Large intestine (tissue), 3 donors: ENCODE data around the gene PPP1R18. TPM values are rescaled to one million over a fixed set of nuclear protein-coding genes. Genes with fewer than 3 reads are reported as not detected.

ENCODE experiments used
- DNase-seq, 2 donors: peaks; one replicate each; pipeline versions ENCODE4 v3.0.0 to v3.0.0-alpha.2; 2013
- H3K27ac ChIP-seq: one replicate; pipeline ENCODE4 v1.5.1; 2013; ENCODE audit warnings: low read length
- H3K27me3 ChIP-seq: 2 replicates; pipeline ENCODE4 v1.6.1; 2013; ENCODE audit warnings: low read length; ENCODE audit not compliant: control insufficient read depth, insufficient read depth
- H3K36me3 ChIP-seq: 2 replicates; pipeline ENCODE4 v1.6.1; 2013; ENCODE audit warnings: low read length; ENCODE audit not compliant: control insufficient read depth, insufficient read depth
- H3K4me1 ChIP-seq: one replicate; pipeline ENCODE4 v1.6.1; 2013; ENCODE audit warnings: low read length; ENCODE audit not compliant: control insufficient read depth, insufficient read depth
- H3K4me3 ChIP-seq: one replicate; pipeline ENCODE4 v1.5.1; 2013; ENCODE audit warnings: low read length
- H3K9me3 ChIP-seq: one replicate; pipeline ENCODE4 v1.6.1; 2013; ENCODE audit warnings: mild to moderate bottlenecking, low read depth, low read length, moderate library complexity; ENCODE audit not compliant: control insufficient read depth
- WGBS: methylation state at CpG from one replicate; pipeline ENCODE4 v1.1.5; 2013; ENCODE audit warnings: low lambda C conversion rate; ENCODE audit not compliant: insufficient coverage; 5-methylcytosine and 5-hydroxymethylcytosine counted together
- polyA plus RNA-seq: library from polyadenylated mRNA; unstranded; fragments of 120-200 nt; gene quantifications from one replicate; pipeline ENCODE4 v1.2.1, GENCODE V29; 2013

The PPP1R18 gene
- polyA plus RNA-seq, 1 donor: 23.0 TPM

DNA sequence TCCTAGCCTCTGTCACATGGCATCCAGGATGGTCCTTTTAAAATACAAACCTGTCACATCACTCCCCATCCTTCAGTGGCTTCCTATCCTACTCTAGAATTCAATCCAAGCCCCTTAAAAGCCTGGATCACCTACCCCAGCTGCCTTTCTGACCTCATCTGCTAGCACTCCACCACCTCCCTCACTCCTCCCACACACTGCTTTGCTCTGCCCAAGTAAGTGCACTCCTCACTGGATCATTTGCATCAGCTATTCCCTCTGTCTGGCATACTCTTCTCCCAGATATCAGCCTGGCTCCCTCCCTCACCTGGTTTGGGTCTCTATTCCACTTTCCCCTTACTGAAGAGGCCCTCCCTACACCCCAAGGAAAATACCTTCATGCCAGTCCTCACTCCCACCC, 29.0 kb downstream of the PPP1R18 start:
- Histone ChIP-seq H3K4me3 (no peak overlapping the region), H3K27me3 (no peaks in the 10 kb centered on the region), H3K4me1 (no peaks in the 10 kb centered on the region), H3K36me3 (peaks cover 87% of the 10 kb centered on the region), H3K9me3 (no peaks in the 10 kb centered on the region), H3K27ac (no peak overlapping the region)
- DNase-seq: no peak

DNA sequence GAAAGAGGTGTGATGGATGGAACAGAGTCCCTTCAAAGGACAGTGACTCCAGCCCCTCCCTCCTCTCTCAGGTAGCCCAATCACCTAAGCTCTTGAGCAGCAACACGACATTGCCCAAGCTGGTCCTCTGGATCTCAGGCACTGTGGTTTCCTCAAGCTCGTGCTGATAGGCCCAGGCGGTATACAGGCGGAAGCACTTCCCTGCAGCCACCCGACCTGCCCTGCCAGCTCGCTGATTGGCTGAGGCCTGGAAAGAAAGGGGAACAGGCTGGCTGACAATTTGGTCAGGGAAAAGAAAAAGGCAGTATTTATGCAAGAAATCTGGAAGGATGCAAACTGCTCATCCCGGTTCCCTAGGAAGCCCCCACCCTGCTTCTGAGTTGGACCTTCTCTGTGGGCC, 29.9 kb downstream of the PPP1R18 start:
- Histone ChIP-seq H3K27me3 (no peaks in the 10 kb centered on the region), H3K4me1 (no peaks in the 10 kb centered on the region), H3K9me3 (no peaks in the 10 kb centered on the region), H3K27ac (no peak overlapping the region), H3K36me3 (peaks cover 87% of the 10 kb centered on the region), H3K4me3 (no peak overlapping the region)
- DNase-seq: no peak
- no CpG with 5 or more reads among the region's 7 CpGs for WGBS

GRCh38 chr6:30655743-30656094, 30.7 kb downstream of the PPP1R18 start:
- no peak overlapping the region for H3K4me3 ChIP-seq
- H3K36me3 ChIP-seq: peaks cover 90% of the 10 kb centered on the region
- H3K9me3 ChIP-seq: no peaks in the 10 kb centered on the region
- WGBS: no CpG with 5 or more reads among the region's 3 CpGs
- H3K27me3 ChIP-seq: no peaks in the 10 kb centered on the region
- H3K4me1 ChIP-seq: no peaks in the 10 kb centered on the region
- H3K27ac ChIP-seq: no peak overlapping the region
- DNase-seq: no peak

- H3K27ac ChIP-seq: no peak overlapping the region
- no peaks in the 10 kb centered on the region for H3K4me1 ChIP-seq
- no peaks in the 10 kb centered on the region for H3K27me3 ChIP-seq
- DNase-seq: no peak
- no peak overlapping the region for H3K4me3 ChIP-seq
- WGBS: 100% methylated on average over 1 of the region's 19 CpGs
- H3K9me3 ChIP-seq: no peaks in the 10 kb centered on the region
- H3K36me3 ChIP-seq: peaks cover 87% of the 10 kb centered on the region
Measured at GRCh38 chr6:30654798-30655742, 31.4 kb downstream of the PPP1R18 start.

DNA sequence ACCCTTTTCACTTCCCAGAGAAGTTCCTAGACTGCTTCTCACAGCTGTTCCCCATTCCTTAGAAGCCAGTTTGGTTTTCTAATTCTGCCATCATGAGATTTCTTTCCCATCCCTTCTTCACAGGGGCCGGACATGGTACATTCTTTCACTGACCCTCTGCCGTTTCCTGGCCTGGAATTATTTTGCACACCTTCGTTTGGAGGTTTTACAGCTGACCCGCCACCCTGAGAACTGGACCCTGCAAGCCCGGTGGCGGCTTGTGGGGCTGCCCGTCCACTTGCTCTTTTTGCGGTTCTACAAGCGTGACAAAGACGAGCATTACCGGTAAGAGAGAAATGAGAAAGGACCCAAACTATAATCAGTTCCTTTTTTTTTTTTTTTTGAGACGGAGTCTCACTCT, 35.3 kb downstream of the PPP1R18 start:
- DNase-seq: no peak
- Histone ChIP-seq H3K36me3 (peaks cover 58% of the 10 kb centered on the region), H3K4me3 (no peak overlapping the region), H3K4me1 (peaks cover 9% of the 10 kb centered on the region), H3K9me3 (peaks cover 2% of the 10 kb centered on the region), H3K27me3 (no peaks in the 10 kb centered on the region), H3K27ac (no peak overlapping the region)
- no CpG with 5 or more reads among the region's 12 CpGs for WGBS

- H3K4me3 ChIP-seq: peak overlapping the region; percentile 94
- WGBS: no CpG with 5 or more reads among the region's 78 CpGs
- peak overlapping the region; percentile 96 for H3K27ac ChIP-seq
- DNase-seq: peak; percentile 54 to 83
- peaks cover 2% of the 10 kb centered on the region for H3K9me3 ChIP-seq
- H3K27me3 ChIP-seq: no peaks in the 10 kb centered on the region
- peaks cover 16% of the 10 kb centered on the region for H3K4me1 ChIP-seq
- peaks cover 48% of the 10 kb centered on the region for H3K36me3 ChIP-seq
Measured at GRCh38 chr6:30647242-30648116, 39.0 kb downstream of the PPP1R18 start.

GRCh38 chr6:30646450-30647241, 39.8 kb downstream of the PPP1R18 start, which contains the start of gene C6orf136:
TSS of gene C6orf136 (plus strand) at chr6:30647133. CDS start at chr6:30647232, 99 bp downstream.
- peaks cover 46% of the 10 kb centered on the region for H3K36me3 ChIP-seq
- peaks cover 2% of the 10 kb centered on the region for H3K9me3 ChIP-seq
- H3K4me1 ChIP-seq: peaks cover 16% of the 10 kb centered on the region
- no CpG with 5 or more reads among the region's 37 CpGs for WGBS
- no peaks in the 10 kb centered on the region for H3K27me3 ChIP-seq
- peak within 1 kb of the TSS; percentile 96 for H3K27ac ChIP-seq
- peak; percentile 90 to 95 for DNase-seq
- H3K4me3 ChIP-seq: peak within 1 kb of the TSS; percentile 94

DNA sequence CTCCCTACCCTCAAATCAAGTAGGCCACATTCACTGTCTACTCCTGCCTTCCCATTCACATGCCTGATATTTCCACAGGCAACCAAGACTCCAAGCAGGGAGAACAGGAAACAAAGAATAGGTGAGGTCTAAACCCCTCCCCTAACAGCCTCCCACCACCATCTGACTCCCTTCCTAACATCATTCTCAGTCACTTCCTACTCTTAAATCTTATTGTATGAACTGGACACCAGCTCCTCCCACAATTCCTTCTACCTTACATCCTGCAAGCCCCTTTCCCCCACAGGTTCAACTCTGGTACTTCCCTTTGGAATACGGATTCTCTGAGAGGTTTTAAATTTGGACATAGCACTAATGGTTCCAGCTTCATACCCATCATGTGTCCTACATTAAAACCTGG, 40.5 kb downstream of the PPP1R18 start:
- no CpG with 5 or more reads among the region's 1 CpG for WGBS
- no peaks in the 10 kb centered on the region for H3K27me3 ChIP-seq
- H3K4me1 ChIP-seq: peaks cover 16% of the 10 kb centered on the region
- H3K9me3 ChIP-seq: peaks cover 2% of the 10 kb centered on the region
- DNase-seq: no peak
- no peak overlapping the region for H3K27ac ChIP-seq
- H3K4me3 ChIP-seq: no peak overlapping the region
- H3K36me3 ChIP-seq: peaks cover 46% of the 10 kb centered on the region

GRCh38 chr6:30644769-30645168, 41.7 kb downstream of the PPP1R18 start:
- Histone ChIP-seq H3K4me3 (no peak overlapping the region), H3K27ac (no peak overlapping the region), H3K27me3 (no peaks in the 10 kb centered on the region), H3K4me1 (peaks cover 16% of the 10 kb centered on the region), H3K36me3 (peaks cover 54% of the 10 kb centered on the region), H3K9me3 (peaks cover 2% of the 10 kb centered on the region)
- DNase-seq: peak in 1 of 2 donors; percentile 32
- WGBS: 43% methylated on average over 3 of the region's 5 CpGs

- no peak for DNase-seq
- Histone ChIP-seq H3K9me3 (peaks cover 2% of the 10 kb centered on the region), H3K36me3 (peaks cover 57% of the 10 kb centered on the region), H3K27me3 (no peaks in the 10 kb centered on the region), H3K27ac (no peak overlapping the region), H3K4me1 (peaks cover 15% of the 10 kb centered on the region), H3K4me3 (no peak overlapping the region)
- WGBS: no CpG with 5 or more reads among the region's 2 CpGs
Measured at GRCh38 chr6:30643656-30644055, 42.8 kb downstream of the PPP1R18 start.
